Measurements from ENCODE around the gene ENTPD8. TPM values are rescaled to one million over a fixed set of nuclear protein-coding genes. Genes with fewer than 3 reads are reported as not detected.

The ENTPD8 gene
- total RNA-seq, 1 donor from 2014 or later = not detected

DNA sequence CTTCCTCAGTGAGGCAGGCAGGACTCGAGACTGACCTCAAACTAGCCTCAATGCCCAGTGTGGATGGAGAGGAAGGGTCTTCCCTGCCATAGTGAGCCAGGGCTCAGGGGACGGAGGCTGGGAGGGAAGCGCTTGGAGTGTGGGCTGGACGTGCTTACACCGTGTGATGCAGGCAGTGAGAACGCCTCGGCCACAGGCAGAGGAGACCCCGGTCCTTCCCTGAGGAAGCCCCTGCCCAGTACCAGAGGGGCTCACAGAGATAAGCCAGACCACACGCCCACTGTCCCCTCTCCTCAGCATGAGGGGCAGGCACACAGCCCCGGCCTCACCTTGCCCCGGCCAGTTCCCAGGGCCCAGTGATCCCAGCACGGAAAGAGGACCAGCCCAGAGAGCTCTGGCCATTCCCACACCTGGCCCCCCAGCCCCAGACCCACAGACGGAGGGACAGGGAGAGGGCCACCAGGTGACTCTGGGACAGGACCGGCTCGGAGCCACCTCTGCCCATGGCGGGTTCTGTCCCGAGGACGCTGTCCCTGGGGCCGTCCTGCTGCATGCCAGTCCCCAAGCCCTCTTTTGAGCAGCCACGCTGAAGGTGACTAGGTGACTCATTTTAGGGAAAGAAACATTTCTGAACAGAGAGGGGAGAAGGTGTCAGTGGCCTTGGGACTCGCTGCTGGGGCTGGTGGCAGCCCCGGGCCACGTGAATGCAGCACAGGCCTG, 24.0 kb upstream of the ENTPD8 start:
- no peak overlapping the region for H3K4me3 ChIP-seq (ENCODE audit: low read depth, low read length)
- TF ChIP-seq CTCF (conservative IDR thresholded peaks at IDR 0.05; ENCODE audit: low read depth, low read length) = no peak
- DNase-seq (ENCODE audit: low read depth) = no peak

GRCh38 chr9:137464291-137464999, 23.3 kb upstream of the ENTPD8 start:
- no peak overlapping the region for H3K4me3 ChIP-seq (ENCODE audit: low read depth, low read length)
- no peak for TF ChIP-seq CTCF (conservative IDR thresholded peaks at IDR 0.05; ENCODE audit: low read depth, low read length)
- no peak for DNase-seq (ENCODE audit: low read depth)

GRCh38 chr9:137463931-137464290, 22.8 kb upstream of the ENTPD8 start:
- no peak for DNase-seq (ENCODE audit: low read depth)
- no peak for TF ChIP-seq CTCF (conservative IDR thresholded peaks at IDR 0.05; ENCODE audit: low read depth, low read length)

GRCh38 chr9:137462986-137463930, 22.1 kb upstream of the ENTPD8 start:
- no peak for TF ChIP-seq CTCF (conservative IDR thresholded peaks at IDR 0.05; ENCODE audit: low read depth, low read length)

More at GRCh38 chr9:137463931-137464290, 22.8 kb upstream of the ENTPD8 start:
- H3K4me3 ChIP-seq (ENCODE audit: low read depth, low read length) = no peak overlapping the region

GRCh38 chr9:137462396-137462985, 21.3 kb upstream of the ENTPD8 start:
- no peak for DNase-seq (ENCODE audit: low read depth)
- no peak for TF ChIP-seq CTCF (conservative IDR thresholded peaks at IDR 0.05; ENCODE audit: low read depth, low read length)
- H3K4me3 ChIP-seq (ENCODE audit: low read depth, low read length) = no peak overlapping the region

More at GRCh38 chr9:137462986-137463930, 22.1 kb upstream of the ENTPD8 start:
- no peak for DNase-seq (ENCODE audit: low read depth)
- no peak overlapping the region for H3K4me3 ChIP-seq (ENCODE audit: low read depth, low read length)

DNA sequence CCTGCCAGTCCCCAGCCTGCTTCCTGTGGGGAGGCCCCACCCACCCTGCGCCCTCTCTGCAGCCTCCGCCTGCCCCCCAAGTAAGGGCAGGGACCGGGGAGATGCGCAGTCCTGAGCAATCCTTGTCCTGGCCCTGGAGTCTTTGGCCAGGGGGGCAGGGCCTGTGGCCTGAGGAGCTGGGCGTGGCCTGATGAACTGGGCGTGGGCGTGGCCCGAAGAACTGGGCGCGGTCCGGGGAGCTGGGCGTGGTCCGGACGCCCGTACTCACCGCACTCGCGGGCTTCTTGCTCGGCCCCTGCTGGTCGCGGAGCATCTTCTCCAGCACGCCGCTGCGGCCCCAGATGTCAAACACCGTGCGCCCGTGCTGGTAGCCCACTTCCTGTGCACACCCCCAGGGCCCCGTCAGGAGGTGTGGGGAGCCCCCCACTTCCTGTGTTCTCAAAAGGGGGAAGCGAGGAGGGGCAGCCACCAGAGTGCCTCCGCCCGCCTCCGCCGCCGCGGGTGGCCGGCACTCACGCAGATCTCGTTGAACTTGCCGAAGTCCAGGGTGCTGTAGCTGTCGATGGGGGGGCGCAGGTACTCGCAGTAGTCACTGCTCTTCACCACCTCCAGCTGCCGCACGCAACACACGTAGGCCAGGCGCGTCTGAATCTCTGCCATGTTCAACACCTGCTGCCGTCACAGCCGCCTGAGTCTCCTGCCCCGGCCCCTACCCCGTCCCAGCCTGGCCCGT, 20.7 kb upstream of the ENTPD8 start:
- no peak overlapping the region for H3K4me3 ChIP-seq (ENCODE audit: low read depth, low read length)
- no peak for TF ChIP-seq CTCF (conservative IDR thresholded peaks at IDR 0.05; ENCODE audit: low read depth, low read length)
- DNase-seq (ENCODE audit: low read depth) = no peak
